Superior temporal gyrus (tissue), 1 donor: ENCODE results near the gene ERBB4.

Experiments used
- DNase-seq: peaks from one replicate; pipeline ENCODE4 v3.0.0-alpha.2; 2016; ENCODE audit errors: extremely low spot score

The ERBB4 gene

GRCh38 chr2:211423018-211423417 lies 1115.6 kb downstream of the ERBB4 start:
- no peak for DNase-seq

- DNase-seq = no peak
Observed at GRCh38 chr2:211417544-211417943, 1121.1 kb downstream of the ERBB4 start.

- DNase-seq = no peak
Observed at GRCh38 chr2:211416373-211416772, 1122.2 kb downstream of the ERBB4 start.

- DNase-seq = no peak
Observed at GRCh38 chr2:211413746-211414145, 1124.9 kb downstream of the ERBB4 start.

- DNase-seq = no peak
Observed at GRCh38 chr2:211408483-211408891, 1130.1 kb downstream of the ERBB4 start.

GRCh38 chr2:211407076-211407475 lies 1131.5 kb downstream of the ERBB4 start:
- no peak for DNase-seq

- DNase-seq = no peak
Observed at GRCh38 chr2:211405036-211405435, 1133.6 kb downstream of the ERBB4 start.

- no peak for DNase-seq
Observed at GRCh38 chr2:211404098-211404497, 1134.5 kb downstream of the ERBB4 start.

- DNase-seq = no peak
Observed at GRCh38 chr2:211401328-211401727, 1137.3 kb downstream of the ERBB4 start.

- DNase-seq = no peak
Observed at GRCh38 chr2:211397764-211398163, 1140.8 kb downstream of the ERBB4 start.

GRCh38 chr2:211396815-211397214 lies 1141.8 kb downstream of the ERBB4 start:
- DNase-seq = peak; percentile 53

- peak; percentile 61 for DNase-seq
Observed at GRCh38 chr2:211391189-211391567, 1147.4 kb downstream of the ERBB4 start.

GRCh38 chr2:211390536-211391188 lies 1147.9 kb downstream of the ERBB4 start:
- peak; percentile 85 for DNase-seq

GRCh38 chr2:211387734-211388133 lies 1150.9 kb downstream of the ERBB4 start:
- DNase-seq = no peak

- DNase-seq = no peak
Observed at GRCh38 chr2:211380041-211380440, 1158.6 kb downstream of the ERBB4 start.

- no peak for DNase-seq
Observed at GRCh38 chr2:211376410-211376809, 1162.2 kb downstream of the ERBB4 start.

- DNase-seq = no peak
Observed at GRCh38 chr2:211373203-211373602, 1165.4 kb downstream of the ERBB4 start.

- no peak for DNase-seq
Observed at GRCh38 chr2:211371465-211371864, 1167.1 kb downstream of the ERBB4 start.

- no peak for DNase-seq
Observed at GRCh38 chr2:211368467-211368866, 1170.1 kb downstream of the ERBB4 start.

GRCh38 chr2:211367711-211368110 lies 1170.9 kb downstream of the ERBB4 start:
- DNase-seq = no peak

- DNase-seq = no peak
Observed at GRCh38 chr2:211367293-211367692, 1171.3 kb downstream of the ERBB4 start.

- DNase-seq = no peak
Observed at GRCh38 chr2:211364911-211365310, 1173.7 kb downstream of the ERBB4 start.

GRCh38 chr2:211361383-211361782 lies 1177.2 kb downstream of the ERBB4 start:
- DNase-seq = no peak

- DNase-seq = no peak
Observed at GRCh38 chr2:211359347-211359746, 1179.3 kb downstream of the ERBB4 start.
